H54 (cell line): ENCODE data around the gene ASPG.

Source experiments
- DNase-seq: peaks from one replicate; pipeline ENCODE4 v3.0.0; 2011; ENCODE audit warnings: low spot score, mixed read lengths; ENCODE audit not compliant: insufficient read length
- FAIRE-seq: peaks from 3 replicates; lab custom pipeline; 2011; peaks lifted over from hg19 to GRCh38; lab: Jason Lieb, UNC
- POLR2A ChIP-seq: IDR thresholded peaks from 2 replicates; pipeline ENCODE4 v1.6.1; 2011; ENCODE audit warnings: low read depth, mild to moderate bottlenecking, low read length

ASPG gene

GRCh38 chr14:104085032-104085888 lies at the start of gene ASPG:
Gene ASPG (plus strand): TSS chr14:104085700. CDS start chr14:104085771, 71 bp downstream.
- FAIRE-seq (no peak), DNase-seq (no peak)
- no peak for TF ChIP-seq POLR2A

GRCh38 chr14:104036212-104036611 lies 49.3 kb upstream of the ASPG start:
- DNase-seq, result no peak
- no peak for FAIRE-seq
- no peak for TF ChIP-seq POLR2A

GRCh38 chr14:104037074-104037473 lies 48.4 kb upstream of the ASPG start:
- DNase-seq (no peak), FAIRE-seq (no peak)
- TF ChIP-seq POLR2A, result no peak

GRCh38 chr14:104037903-104038302 lies 47.6 kb upstream of the ASPG start:
- FAIRE-seq (no peak), DNase-seq (no peak)
- TF ChIP-seq POLR2A, result no peak

GRCh38 chr14:104039214-104039613 lies 46.3 kb upstream of the ASPG start:
- DNase-seq (no peak), FAIRE-seq (no peak)
- no peak for TF ChIP-seq POLR2A

GRCh38 chr14:104040539-104040938 lies 45.0 kb upstream of the ASPG start:
- FAIRE-seq (no peak), DNase-seq (no peak)
- TF ChIP-seq POLR2A, result no peak

- DNase-seq (no peak), FAIRE-seq (no peak)
- no peak for TF ChIP-seq POLR2A
Measured at GRCh38 chr14:104041430-104042104, 43.9 kb upstream of the ASPG start.

GRCh38 chr14:104044016-104044415 lies 41.5 kb upstream of the ASPG start:
- FAIRE-seq (no peak), DNase-seq (no peak)
- no peak for TF ChIP-seq POLR2A

- TF ChIP-seq POLR2A, result no peak
- FAIRE-seq (no peak), DNase-seq (no peak)
Measured at GRCh38 chr14:104047761-104048160, 37.7 kb upstream of the ASPG start.

GRCh38 chr14:104048758-104049507 lies 36.6 kb upstream of the ASPG start:
- TF ChIP-seq POLR2A, result no peak
- DNase-seq, result no peak
- no peak for FAIRE-seq

GRCh38 chr14:104049576-104050240 lies 35.8 kb upstream of the ASPG start:
- FAIRE-seq (no peak), DNase-seq (no peak)
- no peak for TF ChIP-seq POLR2A

GRCh38 chr14:104051092-104051813 lies 34.2 kb upstream of the ASPG start:
- no peak for FAIRE-seq
- DNase-seq, result no peak
- no peak for TF ChIP-seq POLR2A

- FAIRE-seq (no peak), DNase-seq (no peak)
- TF ChIP-seq POLR2A, result no peak
Measured at GRCh38 chr14:104054222-104054905, 31.1 kb upstream of the ASPG start.
